ENCODE data around the gene ERVH48-1. TPM values are rescaled to one million over a fixed set of nuclear protein-coding genes. Genes with fewer than 3 reads are reported as not detected.
"Not testable (repeated sequence)": the region's sequence is repeated elsewhere in the genome, so short reads cannot be mapped to it uniquely, and the experiment has no call there.

ERVH48-1 gene
- total and polyA plus RNA-seq, 2 of the 8 experiments (the other 6 are each of a cell fraction or from before 2014, with no cell fraction given) = 4.2 to 17.7 TPM

DNA sequence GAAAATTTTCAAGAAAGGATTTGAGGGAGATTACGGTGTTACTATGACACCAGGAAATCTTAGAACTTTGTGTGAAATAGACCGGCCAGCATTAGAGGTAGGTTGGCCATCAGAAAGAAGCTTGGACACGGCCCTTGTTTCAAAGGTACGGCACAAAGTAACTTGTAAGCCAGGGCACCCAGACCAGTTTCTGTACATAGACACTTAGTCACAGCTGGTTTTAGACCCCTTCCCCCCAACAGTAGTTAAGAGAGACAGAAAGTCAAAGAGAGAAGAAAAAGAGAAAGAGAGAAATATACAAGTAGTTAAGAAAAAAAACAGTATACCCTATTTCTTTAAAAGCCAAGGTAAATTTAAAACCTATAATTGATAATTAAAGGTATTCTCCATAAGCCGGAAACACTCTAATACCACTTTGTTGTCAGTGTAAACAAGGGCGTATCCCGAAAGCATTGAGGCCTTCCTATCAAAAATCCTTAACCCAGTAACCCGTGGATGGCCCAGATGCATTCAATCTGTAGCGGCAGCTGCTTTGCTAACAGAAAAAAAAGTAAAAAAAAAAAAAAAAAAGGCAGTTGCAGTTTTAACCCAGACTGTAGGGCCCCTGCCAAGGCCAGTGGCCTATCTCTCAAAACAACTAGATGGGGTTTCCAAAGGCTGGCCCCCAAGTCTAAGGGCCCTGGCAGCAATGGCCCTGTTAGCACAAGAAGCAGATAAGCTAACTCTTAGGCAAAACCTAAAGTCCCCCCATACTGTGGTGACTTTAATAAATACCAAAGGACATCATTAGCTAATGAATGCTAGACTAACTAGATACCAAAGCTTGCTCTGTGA, 7.9 kb upstream of the ERVH48-1 start:
- not testable (repeated sequence) for H2BK120ac ChIP-seq (replicated peaks; ENCODE audit: low read depth, low read length); FAIRE-seq; H3K9me3 ChIP-seq (ENCODE audit: insufficient read depth in 2 of 2, low read depth in 1 of 2, low read length in 1 of 2); H3K56ac ChIP-seq (replicated peaks; ENCODE audit: insufficient read length, low read depth, low read length); H3K4me3 ChIP-seq (ENCODE audit: extremely low read depth in 1 of 4, insufficient read depth in 2 of 4, low read depth in 3 of 4, low read length in 4 of 4); H3K14ac ChIP-seq (ENCODE audit: insufficient read length); H3K79me2 ChIP-seq (ENCODE audit: control insufficient read depth in 1 of 2, insufficient read depth in 2 of 2, low read length in 2 of 2); H3K9ac ChIP-seq (replicated peaks in 1 of 4; ENCODE audit: extremely low read depth in 1 of 4, low read depth in 3 of 4, low read length in 3 of 4); H3K18ac ChIP-seq (ENCODE audit: extremely low read depth, low read length); H3K23ac ChIP-seq (ENCODE audit: insufficient read length); H4K20me1 ChIP-seq (replicated peaks in 1 of 2; ENCODE audit: control insufficient read depth in 1 of 2, insufficient read depth in 2 of 2, low read length in 2 of 2); H2AFZ ChIP-seq (ENCODE audit: low read length); DNase-seq (ENCODE audit: low read depth in 1 of 2, low spot score in 2 of 2); H3K27me3 ChIP-seq (replicated peaks in 1 of 4; ENCODE audit: control insufficient read depth in 3 of 4, extremely low read depth in 1 of 4, insufficient read depth in 3 of 4, low read length in 3 of 4); H2BK15ac ChIP-seq (ENCODE audit: low read length); H2AK5ac ChIP-seq (ENCODE audit: low read depth, low read length); H2BK5ac ChIP-seq (ENCODE audit: low read depth, low read length); H3K79me1 ChIP-seq (ENCODE audit: low read depth, low read length); H4K8ac ChIP-seq (ENCODE audit: extremely low read depth, insufficient read depth, low read length); H3K4me2 ChIP-seq (ENCODE audit: insufficient read depth in 1 of 2, low read depth in 2 of 2, low read length in 2 of 2); H4K5ac ChIP-seq (ENCODE audit: insufficient read length, low read depth, low read length); H3K36me3 ChIP-seq (ENCODE audit: control insufficient read depth in 2 of 4, insufficient read depth in 4 of 4, low read length in 3 of 4); H4K91ac ChIP-seq (replicated peaks; ENCODE audit: insufficient read length, low read length); H3K23me2 ChIP-seq (ENCODE audit: low read depth, low read length); H3K4ac ChIP-seq (replicated peaks; ENCODE audit: insufficient read length, low read depth, low read length)
- ChIA-PET CTCF (ENCODE audit: partially characterized antibody) (interaction anchor here (0.7 kb wide), 1 partner anchor 9 kb away, joined by 3 read pairs; no protein-coding TSS in a partner anchor), POLR2A (ENCODE audit: partially characterized antibody) (interaction anchor here (0.9 to 2.2 kb wide), 4 partner anchors 12 to 47 kb away, joined by 3 to 5 read pairs (median 3); no protein-coding TSS in a partner anchor)
- H3K27ac ChIP-seq (ENCODE audit: low read depth, low read length) = peak overlapping the region; percentile 47; the same call in 1 of the 2 replicates
- H2BK12ac ChIP-seq (ENCODE audit: low read depth, low read length) = peak overlapping the region; percentile 87; the same call in 1 of the 2 replicates
- peak overlapping the region; percentile 75; the same call in 1 of the 2 replicates for H2BK20ac ChIP-seq (ENCODE audit: low read length)
- H3K4me1 ChIP-seq (replicated peaks in 1 of 4; ENCODE audit: control insufficient read depth in 3 of 4, insufficient read depth in 4 of 4, low read length in 3 of 4) = peaks cover 0 to 20% (median 12%) of the 10 kb centered on the region in 4 experiments; a peak in 6 of 7 replicates
- 89% methylated on average over 9 of the region's 9 CpGs; no CpG with 5 or more reads in 1 of the 2 experiments for WGBS, 2 experiments (ENCODE audit: extremely low coverage in 1 of 2, insufficient coverage in 1 of 2, insufficient read length in 1 of 2, insufficient replicate concordance in 2 of 2, low coverage in 1 of 2, low lambda C conversion rate in 2 of 2, missing lambda C conversion rate in 1 of 2)
